ENCODE measurements around the gene TBX21.
A peak's percentile ranks its signal among the peaks of the same experiment; 100 is the strongest.

Gene TBX21

DNA sequence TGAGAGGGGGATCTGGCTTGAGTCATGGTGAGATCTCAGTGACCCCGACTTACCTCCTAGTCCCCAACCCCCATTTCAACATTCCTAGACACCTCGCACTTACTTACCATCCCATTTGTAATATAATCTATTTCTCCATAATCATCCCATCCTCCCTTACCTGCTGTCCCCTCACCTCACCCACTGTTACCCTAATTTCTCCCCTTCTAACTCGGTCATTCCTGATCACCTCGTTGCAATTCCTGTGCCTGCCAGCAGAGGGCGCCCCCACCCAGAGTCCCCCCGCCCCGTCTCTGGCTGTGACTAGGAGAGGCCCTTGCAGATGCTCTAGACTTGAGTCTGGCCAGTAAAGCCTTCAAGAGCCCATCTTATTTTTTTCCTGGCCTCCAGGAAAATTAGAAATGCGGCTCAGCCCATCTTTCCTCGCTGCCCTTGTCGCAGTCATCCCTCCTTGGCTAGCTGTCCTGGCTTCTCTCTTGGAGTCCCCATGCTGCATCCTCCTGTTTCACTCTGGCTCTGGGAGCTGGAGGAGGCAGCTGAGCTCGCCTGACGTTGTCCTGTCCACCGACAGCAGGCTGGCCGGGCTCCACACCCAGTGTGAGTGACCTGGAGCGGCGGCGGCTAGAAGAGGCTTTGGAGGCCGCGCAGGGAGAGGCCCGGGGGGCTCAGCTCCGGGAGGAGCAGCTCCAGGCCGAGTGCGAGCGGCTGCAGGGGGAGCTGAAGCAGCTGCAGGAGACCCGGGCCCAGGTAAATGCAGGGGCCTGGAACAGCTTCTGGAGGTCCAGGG is 34.1 kb upstream of the TBX21 start:
- DNase-seq = peak in 1 of 2 experiments; percentile 46

DNA sequence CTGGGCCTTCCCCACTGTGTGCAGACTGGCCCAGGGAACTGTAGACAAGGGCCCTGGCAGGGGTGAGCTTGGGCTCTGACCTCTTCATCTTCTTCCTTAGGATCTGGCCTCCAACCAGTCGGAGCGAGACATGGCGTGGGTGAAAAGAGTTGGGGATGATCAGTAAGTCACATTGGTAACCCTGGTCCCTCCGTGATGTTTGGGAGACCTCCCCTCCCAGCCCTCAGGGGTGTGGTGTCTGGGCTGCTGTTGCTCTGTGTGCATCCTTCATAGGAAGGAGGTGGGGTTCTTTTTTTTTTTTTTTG is 33.5 kb upstream of the TBX21 start:
- DNase-seq = no peak

DNA sequence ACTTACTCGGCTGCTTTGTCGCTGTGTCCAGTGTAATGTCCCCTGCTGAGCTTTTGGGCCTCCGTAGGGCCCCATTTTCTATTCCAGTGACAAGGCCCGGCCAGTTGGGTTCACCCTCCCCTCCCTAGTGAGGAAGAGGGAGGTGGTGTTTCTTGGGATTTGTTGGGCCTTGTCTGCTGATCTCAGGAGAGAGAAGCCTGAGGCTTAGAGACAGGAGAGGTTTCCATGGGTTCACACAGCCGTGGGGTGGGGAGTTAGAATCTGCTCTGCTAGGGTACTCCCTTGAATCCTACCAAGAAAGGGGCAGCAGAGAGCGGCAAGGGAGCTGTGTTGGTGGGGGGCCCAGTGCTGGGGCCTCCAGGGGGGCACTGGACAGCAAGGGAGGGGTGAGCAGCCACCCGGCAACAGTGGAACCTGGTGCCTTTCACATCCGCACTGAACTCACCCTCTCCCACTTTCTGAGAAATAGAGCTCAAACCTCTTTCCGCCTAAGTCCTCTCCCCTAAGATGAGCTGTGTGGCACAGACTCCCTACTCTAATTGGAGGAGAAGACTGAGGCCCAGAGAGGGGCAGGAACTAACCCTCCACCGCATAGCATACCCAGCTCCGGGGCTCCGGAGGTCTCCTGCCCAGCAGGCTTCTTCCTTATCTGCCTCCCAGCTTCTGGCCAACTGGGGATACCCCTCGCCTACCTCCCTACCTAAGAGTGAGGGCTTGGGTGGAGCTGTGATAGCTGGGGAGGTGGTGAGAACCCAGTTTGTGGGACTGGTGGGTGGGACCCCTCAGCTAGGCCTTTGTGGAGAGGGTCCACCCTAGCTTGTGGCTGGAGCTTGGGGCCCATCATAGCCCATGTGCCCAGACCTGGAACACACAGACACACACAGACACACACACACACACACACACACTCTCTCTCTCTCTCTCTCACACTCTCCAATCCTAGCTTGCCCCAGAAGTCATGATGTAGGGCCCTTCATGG is 32.3 kb upstream of the TBX21 start:
- DNase-seq = no peak

DNA sequence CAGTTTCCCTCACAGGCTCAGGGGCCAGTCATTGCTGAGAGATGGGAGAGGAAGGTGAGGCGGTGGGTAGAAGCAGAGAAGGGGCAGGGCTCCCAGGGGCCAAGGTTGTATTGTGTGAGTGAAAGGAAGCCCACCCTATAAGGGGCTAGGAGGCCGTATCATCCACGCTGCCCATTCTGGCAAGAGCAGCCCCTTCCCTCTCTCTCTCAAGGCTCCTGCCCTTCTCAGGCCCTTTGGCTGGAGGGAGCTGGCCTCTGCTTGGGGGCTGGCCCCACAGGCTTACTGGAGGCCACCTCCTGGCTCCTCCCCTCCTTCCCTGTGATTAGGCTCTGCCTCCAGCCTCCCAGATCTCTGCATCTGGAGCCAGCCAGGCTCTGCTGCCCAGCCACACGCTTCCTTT is 31.4 kb upstream of the TBX21 start:
- DNase-seq = no peak

DNA sequence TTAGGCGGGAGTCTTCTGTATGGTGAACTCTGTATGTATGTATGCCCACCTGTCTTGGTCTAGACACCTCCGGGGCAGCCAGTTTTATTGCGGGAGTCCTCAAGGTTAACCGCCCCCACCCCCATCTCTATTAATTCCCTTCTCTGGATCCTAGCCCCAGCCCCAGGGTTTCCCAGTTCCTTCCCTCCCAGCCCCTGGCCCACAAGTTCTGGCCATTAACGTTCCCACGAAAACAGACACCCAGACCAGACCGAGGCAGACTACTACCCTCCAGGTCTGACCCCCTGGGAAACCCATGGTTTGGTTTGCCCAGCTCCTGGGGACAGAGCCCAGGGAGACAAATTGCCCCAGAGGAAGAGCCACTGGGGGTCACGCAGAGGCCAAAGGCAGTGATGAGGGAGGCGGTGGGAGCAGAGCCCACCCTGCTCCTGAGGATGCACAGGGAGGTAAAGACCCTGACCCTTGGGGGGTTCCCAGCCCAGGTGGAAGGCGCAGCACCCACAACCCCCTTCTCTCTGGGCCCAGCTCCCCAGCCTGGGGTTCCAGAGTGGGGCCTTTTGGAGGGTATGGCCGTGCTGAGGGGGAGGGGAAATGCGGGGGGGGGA is 30.5 kb upstream of the TBX21 start:
- no peak for DNase-seq

DNA sequence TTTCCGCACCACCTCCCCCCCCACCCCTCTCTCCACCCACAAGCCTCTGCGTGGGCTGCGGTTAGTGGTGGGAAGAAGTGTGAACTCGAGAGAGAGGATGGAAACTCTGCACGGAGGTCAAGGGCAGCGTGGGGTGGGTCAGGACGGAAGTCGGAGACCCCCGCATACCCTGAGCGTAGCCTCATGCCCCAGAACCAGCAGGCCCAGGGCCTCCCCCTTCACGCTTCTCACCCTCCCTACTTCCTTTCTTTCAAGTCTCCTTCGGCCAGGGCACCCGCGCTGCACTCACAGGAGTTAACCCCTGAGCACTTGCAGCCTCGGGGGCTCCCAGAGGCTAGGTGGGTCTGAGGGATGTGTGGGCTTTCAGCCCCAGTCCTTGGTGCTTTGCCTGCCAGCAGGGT is 29.8 kb upstream of the TBX21 start:
- DNase-seq = no peak

- no peak for DNase-seq
These were observed 29.4 kb upstream of the TBX21 start for GRCh38 chr17:47703671-47704070.

DNA sequence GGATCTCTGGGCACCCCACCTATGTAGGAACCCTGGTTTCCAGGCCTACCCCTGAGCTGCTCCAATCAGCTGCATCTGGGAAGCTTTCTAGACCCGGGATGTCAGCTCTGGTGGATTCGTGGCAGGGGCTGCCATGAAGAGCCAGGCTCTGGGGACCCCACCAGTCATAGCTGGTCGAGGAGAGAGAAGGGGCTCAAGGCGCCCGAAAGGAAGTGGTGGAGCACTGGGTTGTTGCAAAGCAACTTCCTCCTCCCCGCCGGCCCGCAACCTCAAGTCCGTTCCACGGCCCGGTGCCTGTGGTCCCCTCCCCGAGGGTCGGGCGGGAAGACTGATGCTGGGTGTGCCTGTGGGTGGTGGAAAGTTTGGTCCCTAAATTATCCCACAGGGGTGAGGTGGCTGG is 28.9 kb upstream of the TBX21 start:
- DNase-seq = no peak

- peak; percentile 15 to 63 for DNase-seq
These were observed 28.3 kb upstream of the TBX21 start for GRCh38 chr17:47704736-47705135.

DNA sequence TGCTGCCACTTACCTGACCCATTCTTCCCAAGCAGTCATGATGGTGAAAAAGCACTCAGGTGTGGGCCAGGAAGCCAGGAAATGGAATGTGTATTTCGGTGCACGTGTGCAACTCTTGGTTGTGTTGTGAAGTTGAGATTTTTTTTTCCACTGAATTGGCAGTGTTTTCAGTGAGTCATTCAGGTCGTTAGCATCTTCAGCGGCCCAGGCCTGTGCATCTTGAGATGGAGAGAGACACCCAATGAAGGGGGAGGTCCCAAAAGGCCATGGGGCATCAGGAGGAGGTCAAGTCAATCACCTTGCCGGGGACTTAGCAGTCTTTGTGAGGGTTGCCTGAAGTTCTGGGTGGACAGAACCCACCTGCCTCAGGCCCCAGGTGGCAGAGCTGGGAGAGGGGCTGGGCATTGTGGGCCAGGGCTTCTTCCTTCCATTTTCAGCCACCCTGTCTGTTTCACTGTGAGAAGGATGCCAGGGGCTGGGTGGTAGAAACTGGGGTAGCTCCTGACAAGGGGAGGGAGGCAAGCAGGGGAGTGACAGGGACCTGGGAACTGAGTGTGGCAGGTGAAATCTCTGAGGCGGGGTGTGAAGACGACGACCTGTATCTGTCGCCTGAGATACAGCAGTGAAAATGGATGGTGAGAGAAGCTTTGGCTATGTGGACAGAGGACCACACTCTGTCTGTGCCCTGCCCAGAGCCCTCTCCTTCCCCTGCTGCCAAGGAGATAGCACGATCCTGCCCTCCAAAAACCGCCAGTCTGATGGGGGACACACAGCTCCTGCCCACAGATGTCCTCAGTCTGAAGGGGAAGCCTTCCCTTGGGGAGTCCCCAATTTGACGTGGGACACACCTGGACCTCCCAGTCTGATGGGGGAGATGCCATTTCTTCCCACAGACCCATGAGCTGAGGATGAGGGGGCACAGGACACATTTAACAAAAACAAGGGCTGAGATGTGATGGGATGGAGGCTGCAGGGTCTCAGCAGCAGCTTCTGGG is 27.2 kb upstream of the TBX21 start:
- no peak for DNase-seq

DNA sequence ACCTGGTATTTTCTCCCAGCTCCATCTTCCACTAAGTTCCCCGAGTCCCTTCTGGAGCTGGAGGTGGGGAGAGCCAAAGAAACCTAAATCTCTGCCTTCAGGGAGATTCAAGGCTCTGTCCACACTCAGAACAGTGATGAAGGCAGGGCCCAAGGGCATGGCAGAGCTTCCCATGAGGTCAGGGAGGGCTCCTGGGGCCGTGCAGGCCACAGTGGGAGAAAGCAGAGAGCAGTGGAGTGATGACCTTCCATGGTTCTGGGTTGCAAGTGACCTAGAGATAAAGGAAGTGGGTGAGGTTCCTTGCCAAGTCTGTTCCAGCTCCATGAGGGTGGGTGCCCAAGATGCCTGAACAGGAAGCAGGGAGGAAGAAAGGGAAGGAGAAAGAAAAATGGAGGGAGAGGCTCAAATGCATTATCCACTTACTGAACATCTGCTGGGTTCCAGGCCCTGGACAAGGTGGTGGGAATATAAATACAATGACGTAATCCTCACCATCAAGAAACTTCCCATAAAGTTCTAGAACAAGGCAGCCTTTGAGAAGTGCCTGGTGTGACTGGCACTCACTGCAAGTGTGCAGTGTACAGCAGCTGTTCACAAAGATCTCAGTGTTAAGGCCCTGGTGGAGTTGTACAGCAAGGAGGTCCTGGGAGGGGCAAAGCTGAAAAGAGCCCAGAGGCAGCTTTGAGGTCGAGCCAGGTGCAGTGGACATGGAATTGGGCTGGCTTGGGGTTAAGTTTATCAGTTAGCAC is 25.8 kb upstream of the TBX21 start:
- DNase-seq = no peak

- no peak for DNase-seq
These were observed 25.2 kb upstream of the TBX21 start for GRCh38 chr17:47707884-47708283.

- DNase-seq = no peak
These were observed 24.6 kb upstream of the TBX21 start for GRCh38 chr17:47708312-47708863.

DNA sequence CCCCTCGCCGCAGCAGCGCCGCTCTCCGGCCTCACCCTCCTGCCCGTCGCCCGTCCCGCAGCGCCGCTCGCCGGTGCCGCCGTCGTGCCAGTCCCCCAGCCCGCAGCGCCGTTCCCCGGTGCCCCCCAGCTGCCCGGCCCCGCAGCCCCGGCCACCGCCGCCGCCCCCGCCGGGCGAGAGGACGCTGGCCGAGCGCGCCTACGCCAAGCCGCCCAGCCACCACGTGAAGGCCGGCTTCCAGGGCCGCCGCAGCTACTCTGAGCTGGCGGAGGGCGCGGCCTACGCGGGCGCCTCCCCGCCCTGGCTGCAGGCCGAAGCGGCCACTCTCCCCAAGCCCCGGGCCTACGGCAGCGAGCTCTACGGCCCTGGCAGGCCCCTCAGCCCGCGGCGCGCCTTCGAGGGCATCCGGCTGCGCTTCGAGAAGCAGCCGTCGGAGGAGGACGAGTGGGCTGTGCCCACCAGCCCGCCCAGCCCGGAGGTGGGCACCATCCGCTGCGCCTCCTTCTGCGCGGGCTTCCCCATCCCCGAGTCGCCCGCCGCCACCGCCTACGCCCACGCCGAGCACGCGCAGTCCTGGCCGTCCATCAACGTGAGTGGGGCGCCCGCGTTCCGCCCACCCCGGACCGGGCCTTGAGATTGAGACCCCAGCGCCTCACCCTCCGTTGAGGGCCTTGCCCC is 24.0 kb upstream of the TBX21 start:
- DNase-seq = no peak

DNA sequence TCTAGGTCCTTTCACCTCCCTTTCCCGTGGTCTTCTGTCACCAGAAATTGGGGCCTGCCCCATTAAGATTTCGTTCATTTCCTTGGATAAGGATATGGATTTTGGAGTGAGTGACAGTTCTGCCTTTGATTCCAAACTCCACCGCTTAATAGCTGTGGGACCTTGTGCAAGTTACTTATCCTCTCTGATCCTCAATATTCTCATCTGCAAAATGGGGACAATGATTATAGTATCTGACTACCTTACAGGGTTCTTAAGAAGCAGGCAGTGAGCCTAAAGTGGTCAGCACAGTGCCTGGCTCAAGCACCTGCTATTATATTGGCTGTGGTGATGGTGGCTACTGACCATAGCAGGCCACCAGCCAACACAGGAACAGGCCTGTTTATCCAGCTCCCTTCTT is 23.4 kb upstream of the TBX21 start:
- no peak for DNase-seq

DNA sequence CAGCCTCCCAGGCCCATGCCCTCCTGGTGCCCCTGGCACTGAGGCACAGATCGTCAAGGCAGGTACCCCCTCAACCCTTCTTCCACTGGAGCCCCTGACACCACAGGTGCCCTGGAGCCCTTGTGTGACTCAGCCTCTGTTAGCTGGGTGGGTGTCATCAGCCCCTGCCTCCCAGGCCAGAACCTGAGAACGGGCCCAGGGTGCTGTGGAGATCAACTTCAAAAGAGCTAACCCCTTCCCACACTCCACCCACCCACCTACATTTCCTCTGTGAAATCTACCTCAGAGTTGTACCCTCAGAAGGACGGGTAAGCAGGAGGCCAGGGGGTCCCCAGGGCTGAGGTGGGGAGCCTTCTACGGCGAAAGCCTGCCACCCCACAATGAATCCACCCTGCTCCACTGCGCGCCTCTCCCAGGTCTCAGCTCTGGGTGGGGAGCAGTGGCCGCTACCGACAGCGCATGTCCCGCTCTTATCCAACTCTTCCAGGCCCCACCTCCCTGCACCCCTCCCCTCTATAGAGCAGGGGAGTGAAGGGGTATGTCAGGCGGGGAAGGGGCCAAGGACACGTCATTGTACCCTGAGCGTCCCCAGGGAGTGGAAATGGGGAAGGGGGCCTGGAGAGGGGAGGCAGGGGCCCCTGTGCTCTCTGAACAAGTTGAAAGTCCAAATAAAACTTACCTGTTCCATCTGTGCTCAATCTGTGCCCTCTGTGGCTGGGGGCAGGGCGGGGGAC is 21.5 kb upstream of the TBX21 start:
- no peak for DNase-seq

DNA sequence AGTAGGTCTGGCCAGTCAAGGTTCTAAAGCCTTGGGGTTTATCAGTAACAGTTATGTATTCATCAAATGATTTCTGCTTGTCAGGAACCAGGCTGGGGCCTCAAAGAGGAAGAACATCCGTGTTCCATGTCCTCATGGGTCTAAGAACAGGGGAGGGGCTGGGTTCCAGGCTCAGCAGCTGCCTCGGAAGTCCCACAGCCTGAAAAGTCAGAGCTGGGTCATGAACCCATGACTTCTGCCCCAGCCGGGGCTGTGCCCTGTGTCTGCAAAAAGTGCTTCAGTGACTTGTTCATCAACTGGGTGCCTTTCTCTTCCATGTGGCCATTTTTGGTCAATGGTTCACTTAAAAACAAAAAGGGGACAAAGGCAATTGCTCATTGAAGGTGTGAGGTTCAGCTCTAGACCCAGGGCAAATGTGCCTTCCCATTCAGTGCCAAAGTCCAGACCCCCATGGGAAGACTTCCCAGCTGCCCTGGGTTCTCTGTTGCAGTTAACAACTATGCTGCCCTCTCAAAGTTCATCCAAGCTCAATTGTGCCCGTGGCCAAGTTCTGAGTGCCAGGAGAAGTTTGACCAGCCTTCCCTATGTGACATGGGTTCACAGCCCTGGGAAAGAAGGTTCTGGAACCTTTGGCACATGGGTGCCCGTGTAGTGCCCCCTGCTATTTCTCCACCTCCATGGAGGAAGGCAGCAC is 20.6 kb upstream of the TBX21 start:
- DNase-seq = no peak

DNA sequence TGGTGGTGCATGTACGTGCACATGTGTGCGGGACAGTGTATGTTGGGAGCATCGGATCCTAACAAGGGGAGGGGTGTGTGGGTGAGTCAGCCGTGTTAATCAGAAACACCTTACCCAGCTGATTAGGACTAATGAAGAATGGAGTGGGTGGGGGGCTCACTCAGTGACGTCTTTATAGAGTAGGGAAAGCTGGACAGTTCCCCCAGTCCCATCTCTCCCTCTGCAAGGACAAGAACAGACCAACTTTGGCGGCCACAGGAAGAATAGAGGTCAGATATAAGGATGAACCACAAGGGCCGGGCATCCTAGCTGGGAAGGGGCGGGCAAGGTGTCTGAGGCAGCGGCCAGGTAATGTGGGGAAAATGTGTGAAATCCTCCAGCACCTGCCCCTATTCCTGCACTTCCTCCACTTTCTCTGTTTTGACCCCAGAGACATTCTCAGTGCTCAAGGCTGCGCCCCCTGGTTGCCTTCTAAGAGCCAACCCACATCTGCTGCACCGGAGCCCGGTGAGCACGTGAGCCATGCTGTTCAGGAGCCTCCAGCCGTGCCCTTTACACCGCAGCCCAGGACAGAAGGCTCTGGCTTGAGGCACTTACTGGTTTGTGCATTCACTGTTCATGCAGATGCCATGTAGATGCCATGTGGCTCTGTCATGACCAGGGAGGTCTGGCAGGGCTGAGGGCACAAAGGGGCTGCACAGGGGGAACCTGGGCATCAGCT is 18.9 kb upstream of the TBX21 start:
- no peak for DNase-seq
